Endothelial cell (in vitro differentiated cells): Measurements from ENCODE around the gene AFF1. TPM values are rescaled to one million over a fixed set of nuclear protein-coding genes. Genes with fewer than 3 reads are reported as not detected.
"Not testable (repeated sequence)": the region's sequence is repeated elsewhere in the genome, so short reads cannot be mapped to it uniquely, and the experiment has no call there.

ENCODE experiments used
- DNase-seq: peaks from one replicate; pipeline ENCODE4 v3.0.0; 2021; ENCODE audit warnings: low spot score
- H3K27ac Mint-ChIP-seq: one replicate; pipeline ENCODE4 v1.8.0; 2021; ENCODE audit warnings: mixed read lengths, inconsistent platforms; ENCODE audit not compliant: unreplicated experiment
- H3K27me3 Mint-ChIP-seq: one replicate; pipeline ENCODE4 v1.8.0; 2021; ENCODE audit warnings: mild to moderate bottlenecking, moderate library complexity, mixed read lengths, inconsistent platforms; ENCODE audit not compliant: unreplicated experiment
- H3K36me3 Mint-ChIP-seq: one replicate; pipeline ENCODE4 v1.8.0; 2021; ENCODE audit warnings: mild to moderate bottlenecking, low read depth, mixed read lengths, inconsistent platforms; ENCODE audit not compliant: unreplicated experiment
- H3K4me1 Mint-ChIP-seq: one replicate; pipeline ENCODE4 v1.8.0; 2021; ENCODE audit warnings: mild to moderate bottlenecking, mixed read lengths, inconsistent platforms; ENCODE audit not compliant: unreplicated experiment
- H3K4me3 Mint-ChIP-seq: one replicate; pipeline ENCODE4 v1.8.0; 2021; ENCODE audit warnings: mild to moderate bottlenecking, mixed read lengths, inconsistent platforms; ENCODE audit not compliant: unreplicated experiment
- H3K9me3 Mint-ChIP-seq: one replicate; pipeline ENCODE4 v1.8.0; 2021; ENCODE audit warnings: mixed read lengths, inconsistent platforms; ENCODE audit not compliant: unreplicated experiment
- CTCF ChIP-seq: fragments of 200-600 bp; sonication (generic); IDR thresholded peaks from one replicate; pipeline ENCODE4 v1.5.0; 2021; ENCODE audit warnings: antibody characterized with exemption; ENCODE audit not compliant: unreplicated experiment
- total RNA-seq: library from RNA; stranded (reverse); fragmentation: NEBNext Ultra II Directional; extraction: Animal tissue kit (Norgen Biotek cat#: 25700); gene quantifications from one replicate; pipeline ENCODE4 v1.2.1, GENCODE V29; 2021; ENCODE audit not compliant: unreplicated experiment

AFF1 gene
- total RNA-seq, 1 donor from 2014 or later = 93.1 TPM

- DNase-seq = no peak
- no peak overlapping the region for H3K4me3 Mint-ChIP-seq
- no peaks in the 10 kb centered on the region for H3K9me3 Mint-ChIP-seq
- H3K4me1 Mint-ChIP-seq = peaks cover 20% of the 10 kb centered on the region
- H3K27ac Mint-ChIP-seq = peak overlapping the region; percentile 25
- peaks cover 7% of the 10 kb centered on the region for H3K27me3 Mint-ChIP-seq
- TF ChIP-seq CTCF = no peak
- no peaks in the 10 kb centered on the region for H3K36me3 Mint-ChIP-seq
These were observed 136.6 kb downstream of the AFF1 start for GRCh38 chr4:87071401-87071800.

- DNase-seq, H3K27me3 Mint-ChIP-seq, H3K36me3 Mint-ChIP-seq, H3K4me3 Mint-ChIP-seq, H3K9me3 Mint-ChIP-seq, H3K27ac Mint-ChIP-seq: not testable (repeated sequence)
- H3K4me1 Mint-ChIP-seq = peaks cover 17% of the 10 kb centered on the region
These were observed 137.7 kb downstream of the AFF1 start for GRCh38 chr4:87072545-87072944.

- no peak for DNase-seq
- Mint-ChIP-seq H3K9me3 (no peaks in the 10 kb centered on the region), H3K4me3 (no peak overlapping the region), H3K4me1 (peaks cover 19% of the 10 kb centered on the region), H3K27ac (no peak overlapping the region), H3K36me3 (no peaks in the 10 kb centered on the region), H3K27me3 (peaks cover 8% of the 10 kb centered on the region)
- TF ChIP-seq CTCF = no peak
These were observed 138.6 kb downstream of the AFF1 start for GRCh38 chr4:87073199-87074120.

- Mint-ChIP-seq H3K27me3 (peaks cover 8% of the 10 kb centered on the region), H3K4me1 (peaks cover 22% of the 10 kb centered on the region), H3K36me3 (no peaks in the 10 kb centered on the region), H3K4me3 (no peak overlapping the region), H3K27ac (no peak overlapping the region), H3K9me3 (no peaks in the 10 kb centered on the region)
- no peak for TF ChIP-seq CTCF
- DNase-seq = no peak
These were observed 139.3 kb downstream of the AFF1 start for GRCh38 chr4:87074121-87074488.

GRCh38 chr4:87075876-87076275 lies 141.1 kb downstream of the AFF1 start:
- Mint-ChIP-seq H3K27ac (no peak overlapping the region), H3K36me3 (no peaks in the 10 kb centered on the region), H3K27me3 (peaks cover 8% of the 10 kb centered on the region), H3K4me3 (no peak overlapping the region), H3K9me3 (no peaks in the 10 kb centered on the region), H3K4me1 (peaks cover 25% of the 10 kb centered on the region)
- no peak for TF ChIP-seq CTCF
- no peak for DNase-seq
